ENCODE measurements around the gene CYREN.

- TF ChIP-seq CTCF (IDR thresholded peaks at IDR 0.05) (no peak), POLR2AphosphoS5 (IDR thresholded peaks at IDR 0.05; ENCODE audit: low read depth, low read length) (no peak), REST (IDR thresholded peaks at IDR 0.05; ENCODE audit: insufficient read depth in 1 of 2, low read depth in 2 of 2, low read length in 1 of 2) (no peak), TCF7L2 (IDR thresholded peaks at IDR 0.05; ENCODE audit: low read depth, low read length) (no peak)
Observed at GRCh38 chr7:135210888-135211178, 40.3 kb upstream of the CYREN start.

All from Panc1 (cell line).